Mesothelial cell of epicardium (in vitro differentiated cells): ENCODE measurements around the gene NFRKB. TPM values are rescaled to one million over a fixed set of nuclear protein-coding genes. Genes with fewer than 3 reads are reported as not detected.

Experiments used
- DNase-seq, 2 experiments: peaks; one replicate each; pipeline ENCODE4 v3.0.0; 2021; ENCODE audit warnings: low spot score in 2 of 2; ENCODE audit not compliant: unreplicated experiment in 2 of 2
- H3K27ac Mint-ChIP-seq: 2 replicates; pipeline ENCODE4 v1.8.0; 2021; ENCODE audit warnings: mixed read lengths
- H3K27me3 Mint-ChIP-seq: 2 replicates; pipeline ENCODE4 v1.8.0; 2021; ENCODE audit warnings: low read depth, mixed read lengths
- H3K36me3 Mint-ChIP-seq: 2 replicates; pipeline ENCODE4 v1.8.0; 2021; ENCODE audit warnings: mixed read lengths
- H3K4me1 Mint-ChIP-seq: 2 replicates; pipeline ENCODE4 v1.8.0; 2021; ENCODE audit warnings: mixed read lengths
- H3K4me3 Mint-ChIP-seq: 2 replicates; pipeline ENCODE4 v1.8.0; 2021; ENCODE audit warnings: mild to moderate bottlenecking, moderate library complexity, mixed read lengths
- H3K9me3 Mint-ChIP-seq: 2 replicates; pipeline ENCODE4 v1.8.0; 2021; ENCODE audit warnings: mixed read lengths
- CTCF ChIP-seq: fragments of 200-600 bp; sonication (generic); IDR thresholded peaks from one replicate; pipeline ENCODE4 v1.5.0; 2021; ENCODE audit warnings: antibody characterized with exemption; ENCODE audit not compliant: unreplicated experiment
- total RNA-seq: library from RNA; stranded (reverse); gene quantifications from 3 replicates; pipeline ENCODE4 v1.2.1, GENCODE V29; 2021

Gene NFRKB
- total RNA-seq, 1 donor from 2014 or later = 53.6 TPM

- peak; percentile 64 to 86 for DNase-seq
- H3K4me3 Mint-ChIP-seq = peak overlapping the region; percentile 18
- no peaks in the 10 kb centered on the region for H3K9me3 Mint-ChIP-seq
- no peak for TF ChIP-seq CTCF
- peaks cover 39% of the 10 kb centered on the region for H3K36me3 Mint-ChIP-seq
- peaks cover 27% of the 10 kb centered on the region for H3K4me1 Mint-ChIP-seq
- no peaks in the 10 kb centered on the region for H3K27me3 Mint-ChIP-seq
- peak overlapping the region; percentile 98 for H3K27ac Mint-ChIP-seq
These were observed 33.5 kb downstream of the NFRKB start for GRCh38 chr11:129861702-129862522.

DNA sequence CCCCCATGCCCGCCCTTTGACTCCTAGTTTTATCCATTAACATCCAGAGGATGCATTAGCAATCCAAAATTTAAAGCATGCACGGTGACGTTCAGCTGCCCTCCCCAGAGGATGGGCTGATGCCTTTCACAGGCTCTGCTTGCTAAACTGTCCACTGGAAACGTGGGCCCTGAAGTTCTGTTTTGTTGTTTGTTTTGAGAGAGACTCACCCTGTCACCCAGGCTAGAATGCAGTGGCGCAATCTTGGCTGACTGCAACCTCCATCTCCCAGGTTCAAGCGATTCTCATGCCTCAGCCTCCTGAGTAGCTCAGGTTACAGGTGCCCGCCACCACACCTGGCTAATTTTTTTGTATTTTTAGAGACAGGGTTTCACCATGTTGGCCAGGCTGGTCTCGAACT lies 39.3 kb downstream of the NFRKB start:
- Mint-ChIP-seq H3K4me3 (no peak overlapping the region), H3K4me1 (peaks cover 21% of the 10 kb centered on the region), H3K36me3 (peaks cover 8% of the 10 kb centered on the region), H3K27ac (no peak overlapping the region), H3K27me3 (no peaks in the 10 kb centered on the region), H3K9me3 (no peaks in the 10 kb centered on the region)
- no peak for TF ChIP-seq CTCF
- DNase-seq = no peak

- Mint-ChIP-seq H3K4me1 (peaks cover 21% of the 10 kb centered on the region), H3K27ac (no peak overlapping the region), H3K4me3 (no peak overlapping the region), H3K9me3 (no peaks in the 10 kb centered on the region), H3K27me3 (no peaks in the 10 kb centered on the region), H3K36me3 (peaks cover 8% of the 10 kb centered on the region)
- no peak for TF ChIP-seq CTCF
- DNase-seq = no peak
These were observed 40.3 kb downstream of the NFRKB start for GRCh38 chr11:129855086-129855485.

DNA sequence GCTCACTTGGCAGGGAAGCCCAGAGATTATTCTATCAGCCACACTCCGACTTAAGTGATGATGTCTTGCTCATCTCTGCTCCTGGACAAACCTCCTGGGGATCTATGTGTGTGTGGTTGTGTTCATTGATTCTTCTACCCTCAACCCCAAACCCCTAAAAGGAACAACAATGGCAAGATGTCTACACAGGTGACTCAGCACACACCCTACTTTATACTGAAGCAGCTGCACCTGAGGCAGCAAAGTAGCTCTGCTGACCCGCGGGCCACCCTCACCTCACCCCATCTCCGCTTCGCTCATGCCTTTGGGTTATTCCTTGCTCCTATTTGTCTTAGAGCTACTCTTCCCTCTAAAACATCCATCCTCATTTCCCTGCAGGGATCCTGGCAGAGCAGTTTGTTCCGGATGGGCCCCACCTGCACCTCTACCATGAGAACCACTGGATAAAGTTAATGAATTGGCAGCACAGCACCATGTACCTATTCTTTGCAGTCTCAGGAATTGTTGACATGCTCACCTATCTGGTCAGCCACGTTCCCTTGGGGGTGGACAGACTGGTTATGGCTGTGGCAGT lies 41.1 kb downstream of the NFRKB start:
- Mint-ChIP-seq H3K27me3 (no peaks in the 10 kb centered on the region), H3K4me1 (peaks cover 21% of the 10 kb centered on the region), H3K4me3 (no peak overlapping the region), H3K36me3 (peaks cover 4% of the 10 kb centered on the region), H3K27ac (peak overlapping the region; percentile 85), H3K9me3 (no peaks in the 10 kb centered on the region)
- no peak for DNase-seq
- no peak for TF ChIP-seq CTCF

DNA sequence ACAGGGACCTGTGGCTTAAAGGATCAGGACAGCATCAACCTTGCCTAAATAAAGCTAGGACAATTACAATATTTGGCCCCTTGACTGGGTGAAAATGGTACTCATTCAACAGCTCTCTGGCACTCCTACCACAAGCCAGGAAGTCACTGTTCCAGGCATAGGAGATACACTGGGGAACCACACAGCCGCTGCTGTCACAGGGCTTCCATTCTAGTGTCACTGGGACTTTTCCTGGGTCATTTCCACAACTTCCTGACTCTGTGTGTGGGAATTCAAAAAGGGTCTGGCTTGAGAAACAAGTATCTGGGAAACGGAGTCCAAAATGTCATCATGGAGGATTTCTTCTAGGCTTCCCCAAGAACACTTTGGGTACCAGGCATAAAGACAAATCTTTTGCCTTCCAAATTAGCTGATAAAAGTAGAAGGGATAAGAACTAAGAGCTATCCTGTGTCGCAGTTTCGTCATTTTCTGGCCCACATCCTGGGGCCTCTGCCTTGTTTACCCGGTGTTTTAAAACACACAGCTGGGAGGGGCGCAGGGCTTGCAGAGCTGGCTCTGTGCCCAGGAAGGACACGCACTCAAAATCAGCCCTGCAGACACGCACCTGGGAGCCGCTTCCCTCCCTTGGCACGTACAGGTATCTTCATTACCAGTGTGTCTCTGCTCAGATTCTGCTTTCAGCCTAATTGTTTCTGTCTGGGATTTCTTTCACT lies 41.7 kb downstream of the NFRKB start:
- TF ChIP-seq CTCF = no peak
- Mint-ChIP-seq H3K4me3 (no peak overlapping the region), H3K27ac (peak overlapping the region; percentile 85), H3K9me3 (no peaks in the 10 kb centered on the region), H3K4me1 (peaks cover 21% of the 10 kb centered on the region), H3K27me3 (no peaks in the 10 kb centered on the region), H3K36me3 (peaks cover 2% of the 10 kb centered on the region)
- peak; percentile 34 to 74 for DNase-seq
